ENCODE data around the gene KIF5C. TPM values are rescaled to one million over a fixed set of nuclear protein-coding genes. Genes with fewer than 3 reads are reported as not detected.

Gene KIF5C
- total RNA-seq, 1 donor: 0.36 TPM

- DNase-seq (ENCODE audit: insufficient read length, low spot score, missing footprints): no peak
- Histone ChIP-seq H3K4me2 (ENCODE audit: insufficient read depth, low read length) (no peak overlapping the region), H3K9me3 (ENCODE audit: low read depth, low read length) (no peaks in the 10 kb centered on the region), H3K4me3 (ENCODE audit: insufficient read depth, low read length) (no peak overlapping the region), H2AFZ (ENCODE audit: low read length) (no peak overlapping the region), H3K36me3 (ENCODE audit: insufficient read depth, low read length) (no peaks in the 10 kb centered on the region), H3K79me2 (ENCODE audit: insufficient read depth, low read length) (no peaks in the 10 kb centered on the region), H4K20me1 (ENCODE audit: insufficient read depth, low read length) (no peaks in the 10 kb centered on the region), H3K27me3 (ENCODE audit: insufficient read depth, low read length) (no peaks in the 10 kb centered on the region), H3K4me1 (ENCODE audit: insufficient read depth, low read length) (no peaks in the 10 kb centered on the region), H3K27ac (ENCODE audit: low read depth, low read length) (no peak overlapping the region)
- no peak for TF ChIP-seq CTCF (IDR thresholded peaks at IDR 0.05; ENCODE audit: extremely low read depth, low read depth, low read length)
Measured at GRCh38 chr2:148953426-148953825, 78.4 kb downstream of the KIF5C start.

GRCh38 chr2:148954536-148954935, 79.5 kb downstream of the KIF5C start:
- no peaks in the 10 kb centered on the region for H3K4me1 ChIP-seq (ENCODE audit: insufficient read depth, low read length)
- no peak for TF ChIP-seq CTCF (IDR thresholded peaks at IDR 0.05; ENCODE audit: extremely low read depth, low read depth, low read length)
- H3K27ac ChIP-seq (ENCODE audit: low read depth, low read length): no peak overlapping the region
- DNase-seq (ENCODE audit: insufficient read length, low spot score, missing footprints): no peak
- no peak overlapping the region for H3K4me2 ChIP-seq (ENCODE audit: insufficient read depth, low read length)
- H3K79me2 ChIP-seq (ENCODE audit: insufficient read depth, low read length): no peaks in the 10 kb centered on the region
- H2AFZ ChIP-seq (ENCODE audit: low read length): no peak overlapping the region
- no peaks in the 10 kb centered on the region for H3K36me3 ChIP-seq (ENCODE audit: insufficient read depth, low read length)
- H4K20me1 ChIP-seq (ENCODE audit: insufficient read depth, low read length): no peaks in the 10 kb centered on the region
- H3K27me3 ChIP-seq (ENCODE audit: insufficient read depth, low read length): no peaks in the 10 kb centered on the region
- H3K4me3 ChIP-seq (ENCODE audit: insufficient read depth, low read length): no peak overlapping the region
- H3K9me3 ChIP-seq (ENCODE audit: low read depth, low read length): no peaks in the 10 kb centered on the region

- Histone ChIP-seq H3K27ac (ENCODE audit: low read depth, low read length) (no peak overlapping the region), H3K4me1 (ENCODE audit: insufficient read depth, low read length) (no peaks in the 10 kb centered on the region), H2AFZ (ENCODE audit: low read length) (no peak overlapping the region), H3K36me3 (ENCODE audit: insufficient read depth, low read length) (no peaks in the 10 kb centered on the region), H4K20me1 (ENCODE audit: insufficient read depth, low read length) (no peaks in the 10 kb centered on the region), H3K4me2 (ENCODE audit: insufficient read depth, low read length) (no peak overlapping the region), H3K27me3 (ENCODE audit: insufficient read depth, low read length) (no peaks in the 10 kb centered on the region), H3K79me2 (ENCODE audit: insufficient read depth, low read length) (no peaks in the 10 kb centered on the region), H3K4me3 (ENCODE audit: insufficient read depth, low read length) (no peak overlapping the region), H3K9me3 (ENCODE audit: low read depth, low read length) (no peaks in the 10 kb centered on the region)
- no peak for TF ChIP-seq CTCF (IDR thresholded peaks at IDR 0.05; ENCODE audit: extremely low read depth, low read depth, low read length)
- DNase-seq (ENCODE audit: insufficient read length, low spot score, missing footprints): no peak
Measured at GRCh38 chr2:148955798-148956197, 80.8 kb downstream of the KIF5C start.

GRCh38 chr2:148957023-148957422, 82.0 kb downstream of the KIF5C start:
- H4K20me1 ChIP-seq (ENCODE audit: insufficient read depth, low read length): no peaks in the 10 kb centered on the region
- no peaks in the 10 kb centered on the region for H3K9me3 ChIP-seq (ENCODE audit: low read depth, low read length)
- TF ChIP-seq CTCF (IDR thresholded peaks at IDR 0.05; ENCODE audit: extremely low read depth, low read depth, low read length): no peak

More at GRCh38 chr2:148957023-148957422, 82.0 kb downstream of the KIF5C start:
- Histone ChIP-seq H3K27me3 (ENCODE audit: insufficient read depth, low read length) (no peaks in the 10 kb centered on the region), H3K4me3 (ENCODE audit: insufficient read depth, low read length) (no peak overlapping the region), H3K79me2 (ENCODE audit: insufficient read depth, low read length) (no peaks in the 10 kb centered on the region), H3K4me2 (ENCODE audit: insufficient read depth, low read length) (no peak overlapping the region), H3K4me1 (ENCODE audit: insufficient read depth, low read length) (no peaks in the 10 kb centered on the region), H2AFZ (ENCODE audit: low read length) (no peak overlapping the region), H3K27ac (ENCODE audit: low read depth, low read length) (no peak overlapping the region), H3K36me3 (ENCODE audit: insufficient read depth, low read length) (no peaks in the 10 kb centered on the region)
- DNase-seq (ENCODE audit: insufficient read length, low spot score, missing footprints): no peak
